DMS153 treated with DMSO at 0.1 percent for 48 hours (cell line): ENCODE data around the gene COG5.

Experiments used
- DNase-seq: peaks from one replicate; lab custom pipeline; 2025; ENCODE audit not compliant: unreplicated experiment; lab: John Stamatoyannopoulos, UW

COG5 gene

DNA sequence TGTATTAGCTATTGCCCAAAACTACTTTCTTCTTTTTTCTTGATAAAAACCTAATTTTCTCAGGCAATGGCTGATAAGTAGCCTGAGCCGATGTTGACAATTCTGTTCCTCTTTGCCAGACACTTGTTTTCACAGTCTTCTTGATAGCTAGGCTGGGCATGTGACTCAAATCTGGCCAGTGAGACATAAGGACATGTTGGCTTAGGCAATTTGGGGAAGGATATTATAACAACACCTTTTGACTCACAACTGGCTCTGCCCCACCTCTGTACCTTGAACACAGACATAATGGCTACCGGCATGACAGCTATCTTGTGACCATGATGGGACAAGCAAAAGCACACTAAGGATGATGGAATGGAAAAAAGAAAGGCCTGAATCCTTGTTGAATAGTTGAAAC is 166.7 kb downstream of the COG5 start:
- no peak for DNase-seq

DNA sequence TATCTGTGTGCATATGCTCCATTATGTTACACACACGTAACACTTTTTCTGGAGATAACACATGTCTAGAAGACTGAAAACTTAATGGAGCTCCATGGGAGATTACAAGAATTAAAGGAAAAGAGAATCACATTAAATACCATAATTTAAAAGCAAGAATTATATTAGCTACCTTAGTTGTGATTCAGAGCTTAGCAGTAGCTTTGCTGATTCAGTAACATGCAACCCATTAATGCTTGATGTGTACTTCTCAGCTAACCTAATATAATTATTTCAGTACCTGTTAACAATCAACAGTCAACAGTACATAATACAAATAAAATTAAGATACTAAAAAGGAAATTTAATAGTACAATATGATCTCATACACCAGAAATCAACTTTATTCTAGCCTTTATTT is 167.6 kb downstream of the COG5 start:
- no peak for DNase-seq

DNA sequence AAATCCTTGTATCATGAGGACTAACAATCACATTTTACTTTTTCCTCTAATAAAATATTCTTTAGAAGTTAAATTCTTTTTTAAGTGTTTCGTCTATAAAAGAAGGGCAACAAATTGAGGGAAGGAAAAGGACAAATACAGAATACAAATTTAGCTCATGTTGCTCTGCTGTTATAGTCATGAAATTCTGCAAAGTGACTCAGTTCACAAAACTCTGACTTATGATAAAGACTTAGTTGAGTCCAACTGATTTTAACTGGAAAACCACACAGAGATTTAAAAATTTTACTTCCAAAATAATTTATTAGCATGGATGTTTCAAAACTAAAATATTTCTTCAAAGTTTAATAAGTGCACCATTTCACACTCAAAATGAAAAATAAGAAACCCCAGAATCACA is 168.9 kb downstream of the COG5 start:
- DNase-seq, result no peak

DNA sequence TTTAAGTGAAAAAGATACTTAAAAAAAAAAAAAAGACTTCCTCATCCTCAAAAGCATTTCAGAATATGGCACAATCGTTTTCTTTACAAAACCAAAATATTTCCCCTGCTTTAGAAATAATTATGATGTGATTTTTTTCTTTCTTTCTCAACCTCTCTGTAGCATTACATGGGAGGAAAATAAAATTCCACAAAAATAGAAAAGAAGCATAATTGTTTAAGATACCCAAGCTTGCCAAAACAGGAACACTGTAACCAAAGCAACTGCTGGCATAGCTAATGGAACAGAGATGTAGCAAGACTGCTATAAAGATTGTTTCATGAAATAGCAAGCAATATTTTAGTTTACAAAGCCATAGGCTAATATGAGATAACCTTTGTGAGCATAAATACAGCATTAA is 169.4 kb downstream of the COG5 start:
- no peak for DNase-seq

GRCh38 chr7:107392830-107393229 is 170.9 kb downstream of the COG5 start:
- DNase-seq, result no peak

GRCh38 chr7:107390916-107391315 is 172.8 kb downstream of the COG5 start:
- no peak for DNase-seq

DNA sequence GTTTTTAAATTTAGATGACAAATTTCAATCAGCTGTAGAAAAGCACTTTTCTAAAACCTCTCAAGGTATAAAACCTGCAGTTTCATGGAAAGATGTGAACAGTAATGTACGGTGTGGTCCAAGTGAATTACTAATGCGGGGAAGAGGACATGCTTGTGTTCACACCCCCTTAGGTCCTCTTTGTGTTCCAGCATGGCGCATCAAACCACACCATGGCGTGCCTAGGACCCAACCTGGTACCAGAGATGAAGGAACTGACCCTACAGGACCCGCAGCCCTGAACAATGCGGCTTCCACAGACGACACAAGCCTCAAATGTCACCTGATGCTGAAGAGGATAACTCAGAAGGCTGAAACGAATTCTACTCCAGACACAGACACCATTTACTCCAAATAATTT is 175.1 kb downstream of the COG5 start:
- DNase-seq, result no peak

DNA sequence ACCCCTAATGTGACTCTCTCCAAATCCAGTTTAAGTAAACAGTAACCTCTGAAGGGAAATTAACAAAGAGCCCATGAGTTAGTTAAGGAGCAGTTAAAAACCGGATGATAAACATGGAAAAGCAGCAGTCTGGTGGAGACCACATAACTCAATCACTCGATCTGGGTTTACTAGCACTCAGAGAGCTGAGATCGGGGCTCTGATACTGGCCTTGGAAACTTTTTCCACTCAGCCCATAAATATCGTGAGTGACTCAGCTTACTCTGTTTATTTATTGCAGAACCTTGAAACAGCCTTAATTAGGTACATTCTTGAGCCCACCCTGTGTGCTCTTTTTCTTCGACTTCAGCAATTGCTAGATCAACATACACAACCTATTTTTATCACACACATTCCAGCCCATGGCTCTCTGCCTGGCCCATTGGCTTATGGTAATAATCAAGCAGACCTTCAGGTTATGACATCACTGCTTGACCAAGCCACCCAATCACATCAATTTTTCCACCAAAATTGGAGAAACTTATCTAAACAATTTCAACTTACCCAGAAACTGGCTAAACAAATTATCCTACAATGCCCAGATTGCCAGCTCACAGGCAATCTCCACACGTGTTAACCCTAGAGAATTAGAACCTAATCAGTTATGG is 176.0 kb downstream of the COG5 start:
- DNase-seq, result no peak

DNA sequence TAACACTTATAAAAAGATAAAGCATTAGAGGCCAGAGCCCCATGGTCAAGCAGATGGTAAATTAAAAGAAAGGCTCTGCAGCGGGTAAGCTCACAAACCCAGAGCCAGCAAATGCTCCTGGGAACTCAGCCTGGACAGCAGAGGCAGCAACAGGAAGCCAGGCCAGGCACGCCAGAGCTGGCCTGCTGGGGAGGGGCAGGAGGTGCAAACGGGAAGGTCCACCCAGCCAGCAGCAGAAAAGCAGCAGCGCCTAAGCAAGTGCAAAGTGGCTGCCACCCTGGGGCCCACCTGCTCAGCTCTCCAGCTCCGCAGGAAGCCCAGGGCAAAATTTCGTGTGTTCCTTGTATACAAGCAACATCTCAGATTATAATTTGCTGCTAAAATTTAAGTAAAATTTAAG is 176.6 kb downstream of the COG5 start:
- no peak for DNase-seq

GRCh38 chr7:107386548-107387102 is 177.1 kb downstream of the COG5 start:
- no peak for DNase-seq

GRCh38 chr7:107384025-107384424 is 179.7 kb downstream of the COG5 start:
- DNase-seq, result no peak

- no peak for DNase-seq
Observed at GRCh38 chr7:107383203-107383602, 180.5 kb downstream of the COG5 start.

DNA sequence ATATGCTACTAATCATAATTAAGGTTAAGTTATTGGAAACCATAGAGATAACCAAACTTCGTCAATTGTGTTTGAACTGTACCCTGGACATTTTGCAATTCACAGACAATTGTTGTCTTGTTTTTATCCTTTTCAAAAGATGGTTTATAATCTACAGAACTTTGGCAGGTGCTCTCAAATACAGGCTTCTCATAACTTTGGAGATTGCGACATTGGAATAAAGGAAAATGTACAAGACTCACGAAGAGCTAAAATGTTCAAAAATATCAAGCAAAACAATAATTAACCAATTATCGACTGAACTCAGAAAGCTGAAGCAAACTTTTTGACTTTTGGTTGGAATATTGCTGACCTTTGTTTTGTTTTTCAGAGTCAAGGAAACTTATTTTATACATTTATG is 182.3 kb downstream of the COG5 start:
- no peak for DNase-seq

GRCh38 chr7:107373354-107373753 is 190.4 kb downstream of the COG5 start:
- no peak for DNase-seq

DNA sequence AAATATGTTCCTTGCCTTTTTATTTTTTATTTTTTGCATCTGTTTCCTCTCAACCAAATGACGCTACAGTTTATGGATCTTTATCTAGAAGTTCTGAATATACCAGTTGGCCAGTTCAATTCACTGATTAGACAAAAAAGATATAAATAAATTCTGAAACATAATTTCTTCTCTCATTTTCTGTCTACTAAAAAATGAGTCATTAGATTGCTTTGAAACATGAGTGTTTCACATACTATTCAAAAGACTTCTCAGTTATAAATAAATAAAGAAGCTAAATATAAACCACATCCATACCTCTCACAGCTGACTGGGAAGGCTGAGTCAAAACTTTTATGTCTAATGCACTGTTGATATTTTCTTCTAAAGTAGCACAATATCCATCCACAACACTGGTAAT is 191.4 kb downstream of the COG5 start:
- no peak for DNase-seq

- no peak for DNase-seq
Observed at GRCh38 chr7:107370816-107371215, 192.9 kb downstream of the COG5 start.

DNA sequence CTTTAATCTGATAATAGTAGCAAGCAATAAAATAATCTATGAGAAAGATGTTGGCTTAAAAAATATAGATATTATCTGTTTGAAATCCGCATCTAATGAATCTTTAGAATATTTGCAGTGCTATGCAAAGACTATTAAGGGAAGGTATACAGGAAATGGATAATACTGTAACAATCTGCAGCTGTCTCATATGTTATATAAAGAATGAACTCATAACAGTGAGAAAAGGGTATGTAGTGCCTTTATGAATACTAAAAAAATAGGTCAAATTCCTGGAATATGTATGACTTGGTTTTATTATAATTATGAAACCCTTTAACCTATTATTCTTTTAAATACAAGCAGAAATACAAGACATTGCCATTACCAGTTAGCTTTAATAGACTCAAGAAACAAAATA is 198.9 kb downstream of the COG5 start:
- DNase-seq, result no peak

- DNase-seq, result no peak
Observed at GRCh38 chr7:107359520-107360316, 204.0 kb downstream of the COG5 start.

DNA sequence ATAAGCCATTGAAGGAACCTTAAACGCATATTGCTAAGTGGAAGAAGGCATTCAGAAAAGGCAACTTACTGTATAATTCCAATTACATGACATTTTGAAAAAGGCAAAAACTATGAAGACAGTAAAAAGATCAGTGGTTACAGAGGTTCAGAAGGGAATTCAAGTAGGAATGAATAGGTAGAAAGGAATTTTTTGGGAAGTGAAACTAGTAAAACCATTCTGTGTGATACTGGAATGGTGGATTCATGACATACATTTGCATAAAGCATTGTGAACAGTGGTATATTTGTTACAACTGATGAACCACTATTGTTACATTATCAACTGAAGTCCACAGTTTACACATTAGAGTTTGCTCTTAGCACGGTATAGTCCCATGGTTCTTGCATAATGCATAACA is 208.1 kb downstream of the COG5 start:
- no peak for DNase-seq

GRCh38 chr7:107354640-107355039 is 209.1 kb downstream of the COG5 start:
- DNase-seq, result no peak

- DNase-seq, result no peak
Observed at GRCh38 chr7:107353701-107354100, 210.0 kb downstream of the COG5 start.

DNA sequence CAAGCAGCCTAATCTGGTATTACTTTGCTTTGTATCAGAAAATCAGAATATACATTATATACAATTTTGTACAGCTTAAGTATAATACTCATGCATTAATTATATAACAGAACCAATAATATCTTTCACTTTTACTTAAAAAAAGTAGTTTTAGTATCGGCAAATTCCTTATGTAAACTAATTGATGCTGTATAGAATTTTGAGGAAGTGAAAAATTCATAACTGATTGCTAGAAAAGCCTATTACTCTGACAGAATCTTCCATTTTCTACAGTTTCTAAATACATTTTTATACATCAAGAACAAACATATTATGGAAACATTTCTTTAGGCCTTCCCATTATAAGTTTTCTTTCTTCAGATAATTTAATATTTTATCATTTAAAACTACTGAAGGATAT is 217.8 kb downstream of the COG5 start:
- DNase-seq, result no peak

- no peak for DNase-seq
Observed at GRCh38 chr7:107344799-107345198, 218.9 kb downstream of the COG5 start.
